Measurements from ENCODE around the gene LRP5.

LRP5 gene

GRCh38 chr11:68329536-68329935 is 17.1 kb downstream of the LRP5 start:
- DNase-seq (ENCODE audit: low read depth, low spot score): no peak
- ChIA-PET CTCF (interaction anchor here (1.6 to 2.3 kb wide), 4 partner anchors 13 to 32 kb away, joined by 3 to 11 read pairs (median 4); no protein-coding TSS in a partner anchor), POLR2A (no interaction called here)
- no peak overlapping the region for H3K4me3 ChIP-seq (ENCODE audit: low read depth, low read length)
- TF ChIP-seq CTCF (IDR thresholded peaks at IDR 0.05; ENCODE audit: insufficient read depth, low read length, missing control alignments): no peak

- DNase-seq (ENCODE audit: low read depth, low spot score): no peak
- POLR2A ChIA-PET: no interaction called here
- H3K4me3 ChIP-seq (ENCODE audit: low read depth, low read length): no peak overlapping the region
- CTCF ChIA-PET: interaction anchor here (1.6 to 2.3 kb wide), 3 partner anchors 15 to 32 kb away, joined by 3 to 11 read pairs (median 6); no protein-coding TSS in a partner anchor
- TF ChIP-seq CTCF (IDR thresholded peaks at IDR 0.05; ENCODE audit: insufficient read depth, low read length, missing control alignments): no peak
These were observed 17.7 kb downstream of the LRP5 start for GRCh38 chr11:68329978-68330699.

GRCh38 chr11:68330700-68331337 is 18.4 kb downstream of the LRP5 start:
- DNase-seq (ENCODE audit: low read depth, low spot score): no peak
- CTCF ChIA-PET: interaction anchor here (1.4 to 3.3 kb wide), 4 partner anchors 16 to 74 kb away, joined by 4 to 18 read pairs (median 8); no protein-coding TSS in a partner anchor
- POLR2A ChIA-PET: no interaction called here
- H3K4me3 ChIP-seq (ENCODE audit: low read depth, low read length): no peak overlapping the region
- no peak for TF ChIP-seq CTCF (IDR thresholded peaks at IDR 0.05; ENCODE audit: insufficient read depth, low read length, missing control alignments)

- ChIA-PET CTCF (interaction anchor here (1.4 to 3.3 kb wide), 3 partner anchors 17 to 75 kb away, joined by 4 to 18 read pairs (median 6); no protein-coding TSS in a partner anchor), POLR2A (no interaction called here)
- no peak for DNase-seq (ENCODE audit: low read depth, low spot score)
- no peak for TF ChIP-seq CTCF (IDR thresholded peaks at IDR 0.05; ENCODE audit: insufficient read depth, low read length, missing control alignments)
- no peak overlapping the region for H3K4me3 ChIP-seq (ENCODE audit: low read depth, low read length)
These were observed 19.1 kb downstream of the LRP5 start for GRCh38 chr11:68331338-68331947.

- H3K4me3 ChIP-seq (ENCODE audit: low read depth, low read length): no peak overlapping the region
- no peak for DNase-seq (ENCODE audit: low read depth, low spot score)
These were observed 19.8 kb downstream of the LRP5 start for GRCh38 chr11:68332186-68332585.

More at GRCh38 chr11:68332186-68332585, 19.8 kb downstream of the LRP5 start:
- ChIA-PET POLR2A (no interaction called here), CTCF (interaction anchor here (0.9 to 3.3 kb wide), 4 partner anchors 17 to 75 kb away, joined by 4 to 18 read pairs (median 5); no protein-coding TSS in a partner anchor)
- TF ChIP-seq CTCF (IDR thresholded peaks at IDR 0.05; ENCODE audit: insufficient read depth, low read length, missing control alignments): no peak
